ENCODE results near the gene GPRIN1.

Gene GPRIN1

DNA sequence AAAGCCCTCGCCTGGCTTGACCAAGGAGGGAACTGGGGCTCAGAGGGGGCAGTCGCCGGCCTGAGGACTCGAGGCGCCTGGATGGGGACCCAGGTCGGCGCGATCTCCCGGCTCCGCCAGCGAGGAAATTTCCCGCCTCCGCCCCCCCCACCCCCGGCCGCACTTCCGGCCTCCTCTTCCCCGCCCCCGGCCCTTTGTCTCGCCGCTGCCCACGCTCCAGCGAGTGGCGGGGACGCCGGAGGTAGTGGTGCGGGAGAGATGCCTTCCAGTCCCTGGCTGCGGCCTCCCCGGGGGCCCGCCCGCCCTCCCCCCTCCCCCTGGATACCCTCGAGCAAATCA, 448 bp upstream of the GPRIN1 start:
- peak overlapping the region; percentile 82; the same call in 1 of the 2 replicates for H2AFZ ChIP-seq (ENCODE audit: low read depth, low read length)
- H4K20me1 ChIP-seq (ENCODE audit: insufficient read depth, low read length): 0 out of 2 replicates have a peak, but pooled peaks cover 5% of the 10 kb centered on the region
- H3K27ac ChIP-seq (ENCODE audit: low read length): peak overlapping the region; percentile 44
- peaks cover 5% of the 10 kb centered on the region; the same call in 1 of the 2 replicates for H3K4me1 ChIP-seq (ENCODE audit: low read length)
- peaks cover 7% of the 10 kb centered on the region; the same call in 1 of the 2 replicates for H3K79me2 ChIP-seq (ENCODE audit: low read length)
- H3K4me2 ChIP-seq (ENCODE audit: low read length): peak overlapping the region; percentile 73
- peak overlapping the region; percentile 82 for H3K9ac ChIP-seq (ENCODE audit: low read length)
- no peaks in the 10 kb centered on the region for H3K36me3 ChIP-seq (replicated peaks; ENCODE audit: low read depth, low read length)
- no peaks in the 10 kb centered on the region for H3K9me3 ChIP-seq (ENCODE audit: insufficient read depth, low read length)
- peak overlapping the region; percentile 83 for H3K4me3 ChIP-seq (ENCODE audit: low read length)
- TF ChIP-seq, protein P1, sequence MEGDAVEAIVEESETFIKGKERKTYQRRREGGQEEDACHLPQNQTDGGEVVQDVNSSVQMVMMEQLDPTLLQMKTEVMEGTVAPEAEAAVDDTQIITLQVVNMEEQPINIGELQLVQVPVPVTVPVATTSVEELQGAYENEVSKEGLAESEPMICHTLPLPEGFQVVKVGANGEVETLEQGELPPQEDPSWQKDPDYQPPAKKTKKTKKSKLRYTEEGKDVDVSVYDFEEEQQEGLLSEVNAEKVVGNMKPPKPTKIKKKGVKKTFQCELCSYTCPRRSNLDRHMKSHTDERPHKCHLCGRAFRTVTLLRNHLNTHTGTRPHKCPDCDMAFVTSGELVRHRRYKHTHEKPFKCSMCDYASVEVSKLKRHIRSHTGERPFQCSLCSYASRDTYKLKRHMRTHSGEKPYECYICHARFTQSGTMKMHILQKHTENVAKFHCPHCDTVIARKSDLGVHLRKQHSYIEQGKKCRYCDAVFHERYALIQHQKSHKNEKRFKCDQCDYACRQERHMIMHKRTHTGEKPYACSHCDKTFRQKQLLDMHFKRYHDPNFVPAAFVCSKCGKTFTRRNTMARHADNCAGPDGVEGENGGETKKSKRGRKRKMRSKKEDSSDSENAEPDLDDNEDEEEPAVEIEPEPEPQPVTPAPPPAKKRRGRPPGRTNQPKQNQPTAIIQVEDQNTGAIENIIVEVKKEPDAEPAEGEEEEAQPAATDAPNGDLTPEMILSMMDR (IDR thresholded peaks at IDR 0.05; ENCODE audit: low read depth, low read length): no peak
- TF ChIP-seq EZH2phosphoT487 (IDR thresholded peaks at IDR 0.05; ENCODE audit: low read depth): no peak
- peaks cover 10% of the 10 kb centered on the region; the same call in 1 of the 2 replicates for H3K27me3 ChIP-seq (ENCODE audit: low read depth, low read length)

DNA sequence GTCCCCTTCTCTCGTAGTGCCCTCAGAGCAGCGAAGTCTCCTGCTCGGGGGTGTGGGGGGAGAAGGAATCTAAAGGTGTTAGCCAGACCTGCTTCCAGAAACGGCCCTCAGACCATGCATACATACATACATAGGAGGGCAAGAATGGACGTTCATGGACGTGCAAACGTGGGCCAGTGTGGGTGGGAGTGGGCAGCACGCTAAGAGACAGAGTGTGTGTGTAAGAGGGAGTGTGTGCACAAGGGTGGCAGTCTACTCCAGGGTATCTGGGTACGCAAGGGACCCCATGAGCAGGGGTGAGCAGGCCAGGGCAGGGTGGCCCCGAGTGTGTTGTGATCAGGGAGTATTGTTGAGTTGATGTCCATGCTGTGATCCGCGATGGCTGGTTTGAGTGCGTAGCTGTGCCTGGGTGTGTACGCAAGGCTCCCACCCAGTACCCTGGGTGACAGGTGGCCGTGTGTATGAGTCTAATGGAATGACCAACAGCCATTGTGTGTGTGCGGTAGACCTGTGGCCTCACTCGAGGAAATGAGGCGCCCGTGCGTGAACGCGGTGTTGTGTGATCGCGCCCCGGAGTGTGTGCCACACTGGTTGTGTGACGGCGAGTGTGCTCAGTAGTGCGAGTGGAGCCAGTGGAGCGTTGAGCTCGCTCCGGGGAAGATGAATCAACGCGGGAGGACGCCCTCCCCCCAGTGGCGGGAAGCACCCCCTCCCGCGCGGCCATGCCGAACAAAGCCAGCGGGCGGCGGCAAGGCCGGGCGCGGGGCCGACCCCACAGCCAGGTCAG, 826 bp downstream of the GPRIN1 start:
- H3K9me3 ChIP-seq (ENCODE audit: insufficient read depth, low read length): no peaks in the 10 kb centered on the region
- H3K9ac ChIP-seq (ENCODE audit: low read length): peak overlapping the region; percentile 66; the same call in 1 of the 2 replicates
- 0 out of 2 replicates have a peak, but pooled peaks cover 5% of the 10 kb centered on the region for H4K20me1 ChIP-seq (ENCODE audit: insufficient read depth, low read length)
- H3K79me2 ChIP-seq (ENCODE audit: low read length): peaks cover 7% of the 10 kb centered on the region; the same call in 1 of the 2 replicates
- no peak overlapping the region for H2AFZ ChIP-seq (ENCODE audit: low read depth, low read length)
- no peak for TF ChIP-seq EZH2phosphoT487 (IDR thresholded peaks at IDR 0.05; ENCODE audit: low read depth)
- TF ChIP-seq, protein P1 (IDR thresholded peaks at IDR 0.05; ENCODE audit: low read depth, low read length): no peak
- H3K4me1 ChIP-seq (ENCODE audit: low read length): peaks cover 5% of the 10 kb centered on the region; the same call in 1 of the 2 replicates
- H3K27ac ChIP-seq (ENCODE audit: low read length): no peak overlapping the region
- H3K36me3 ChIP-seq (replicated peaks; ENCODE audit: low read depth, low read length): no peaks in the 10 kb centered on the region
- peaks cover 10% of the 10 kb centered on the region; the same call in 1 of the 2 replicates for H3K27me3 ChIP-seq (ENCODE audit: low read depth, low read length)
- H3K4me3 ChIP-seq (ENCODE audit: low read length): peak overlapping the region; percentile 83
- peak overlapping the region; percentile 94 for H3K4me2 ChIP-seq (ENCODE audit: low read length)

DNA sequence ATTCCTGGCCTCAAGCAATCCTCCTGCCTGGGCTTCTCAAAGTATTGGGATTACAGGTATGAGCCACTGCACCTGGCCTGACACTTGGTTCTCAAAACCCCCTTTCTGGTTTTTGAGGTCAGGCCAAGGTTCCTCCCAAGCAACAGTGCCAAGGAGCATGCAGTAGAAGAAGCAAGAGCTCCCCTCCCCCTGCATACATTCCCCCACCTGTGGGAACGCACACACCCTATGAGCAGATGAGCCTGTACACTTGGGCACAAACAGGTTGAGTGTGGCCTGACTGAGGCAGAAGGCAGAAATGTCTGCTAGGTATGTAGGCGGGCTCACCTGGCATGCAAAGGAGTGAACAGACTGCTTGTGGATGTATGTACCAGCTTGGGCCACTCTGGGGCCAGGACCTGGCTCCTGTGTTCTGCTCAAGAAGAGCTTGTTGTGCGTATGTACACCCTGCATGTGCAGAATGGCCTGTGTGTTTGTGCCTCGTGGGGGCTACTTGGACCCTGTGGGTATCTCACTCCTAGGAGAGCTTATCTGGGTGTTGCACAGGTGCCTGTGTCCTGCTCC, 1.7 kb downstream of the GPRIN1 start:
- H3K36me3 ChIP-seq (replicated peaks; ENCODE audit: low read depth, low read length): no peaks in the 10 kb centered on the region
- peaks cover 5% of the 10 kb centered on the region; the same call in 1 of the 2 replicates for H3K4me1 ChIP-seq (ENCODE audit: low read length)
- H3K27me3 ChIP-seq (ENCODE audit: low read depth, low read length): peaks cover 10% of the 10 kb centered on the region; the same call in 1 of the 2 replicates
- peaks cover 7% of the 10 kb centered on the region; the same call in 1 of the 2 replicates for H3K79me2 ChIP-seq (ENCODE audit: low read length)
- no peak overlapping the region for H3K9ac ChIP-seq (ENCODE audit: low read length)
- peaks cover 5% of the 10 kb centered on the region; the same call in 1 of the 2 replicates for H4K20me1 ChIP-seq (ENCODE audit: insufficient read depth, low read length)
- no peak overlapping the region for H3K27ac ChIP-seq (ENCODE audit: low read length)
- no peaks in the 10 kb centered on the region for H3K9me3 ChIP-seq (ENCODE audit: insufficient read depth, low read length)
- no peak overlapping the region for H2AFZ ChIP-seq (ENCODE audit: low read depth, low read length)
- no peak overlapping the region for H3K4me3 ChIP-seq (ENCODE audit: low read length)
- no peak overlapping the region for H3K4me2 ChIP-seq (ENCODE audit: low read length)
- no peak for TF ChIP-seq EZH2phosphoT487 (IDR thresholded peaks at IDR 0.05; ENCODE audit: low read depth)
- TF ChIP-seq, protein P1 (IDR thresholded peaks at IDR 0.05; ENCODE audit: low read depth, low read length): no peak

DNA sequence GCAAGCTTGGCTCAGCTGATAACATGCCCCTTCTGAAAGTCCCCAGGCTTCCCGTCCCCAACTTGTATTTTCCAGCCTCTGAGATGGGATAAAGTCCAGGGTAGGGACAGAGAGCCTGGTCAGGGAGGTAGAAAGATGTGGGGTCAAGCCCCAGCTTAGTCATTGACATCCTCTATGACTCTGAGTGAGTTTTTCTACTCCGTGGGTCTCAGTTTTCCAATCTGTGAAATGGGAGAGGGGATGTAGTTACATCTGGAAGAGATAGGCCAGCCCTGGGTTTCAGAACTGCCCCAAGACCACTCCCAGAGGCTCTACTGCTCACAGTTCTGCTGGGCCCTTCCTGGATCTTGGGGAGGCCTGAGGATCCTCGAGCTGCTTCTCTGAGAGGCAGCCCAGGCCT, 3.1 kb downstream of the GPRIN1 start:
- peaks cover 7% of the 10 kb centered on the region; the same call in 1 of the 2 replicates for H3K79me2 ChIP-seq (ENCODE audit: low read length)
- no peak overlapping the region for H3K27ac ChIP-seq (ENCODE audit: low read length)
- H3K27me3 ChIP-seq (ENCODE audit: low read depth, low read length): peaks cover 5% of the 10 kb centered on the region; the same call in 1 of the 2 replicates
- H3K36me3 ChIP-seq (replicated peaks; ENCODE audit: low read depth, low read length): no peaks in the 10 kb centered on the region
- H3K9me3 ChIP-seq (ENCODE audit: insufficient read depth, low read length): no peaks in the 10 kb centered on the region
- TF ChIP-seq EZH2phosphoT487 (IDR thresholded peaks at IDR 0.05; ENCODE audit: low read depth): no peak
- TF ChIP-seq, protein P1 (IDR thresholded peaks at IDR 0.05; ENCODE audit: low read depth, low read length): no peak
- H2AFZ ChIP-seq (ENCODE audit: low read depth, low read length): no peak overlapping the region
- no peak overlapping the region for H3K9ac ChIP-seq (ENCODE audit: low read length)
- peaks cover 5% of the 10 kb centered on the region; the same call in 1 of the 2 replicates for H4K20me1 ChIP-seq (ENCODE audit: insufficient read depth, low read length)
- H3K4me3 ChIP-seq (ENCODE audit: low read length): no peak overlapping the region
- H3K4me2 ChIP-seq (ENCODE audit: low read length): no peak overlapping the region
- peaks cover 5% of the 10 kb centered on the region; the same call in 1 of the 2 replicates for H3K4me1 ChIP-seq (ENCODE audit: low read length)
